Gastroesophageal sphincter (tissue), 4 donors: Measurements from ENCODE around the gene AK5. TPM values are rescaled to one million over a fixed set of nuclear protein-coding genes. Genes with fewer than 3 reads are reported as not detected.
A peak's percentile ranks its signal among the peaks of the same experiment; 100 is the strongest.

ENCODE experiments used
- ATAC-seq: fragments of 150-250 bp; one replicate; pipeline ENCODE4 v1.9.1; 2016; ENCODE audit warnings: mild to moderate bottlenecking, moderate library complexity
- H3K27ac ChIP-seq, 4 donors: fragments of 200-600 bp; sonication (generic) in 3 of 4; 1 replicate in 3 of 4; 2 replicates in 1 of 4; pipeline ENCODE4 v1.5.1; 2016 to 2019
- H3K27me3 ChIP-seq: fragments of 200-600 bp; sonication (generic); one replicate; pipeline ENCODE4 v1.5.1; 2019
- H3K36me3 ChIP-seq, 2 donors: fragments of 200-600 bp; sonication (generic); one replicate each; pipeline ENCODE4 v1.5.1; 2019; ENCODE audit warnings: control low read depth in 1 of 2
- H3K4me1 ChIP-seq, 3 donors: fragments of 200-600 bp; sonication (generic); 1 replicate in 2 of 3; 2 replicates in 1 of 3; pipeline ENCODE4 v1.5.1; 2016 to 2019; ENCODE audit warnings: control low read depth in 2 of 3
- H3K4me3 ChIP-seq, 2 donors: fragments of 200-600 bp; sonication (generic); one replicate each; pipeline ENCODE4 v1.5.1; 2019; ENCODE audit warnings: mild to moderate bottlenecking in 1 of 2, moderate library complexity in 1 of 2
- H3K9me3 ChIP-seq, 3 donors: fragments of 200-600 bp; sonication (generic); one replicate each; pipeline ENCODE4 v1.5.1; 2017 to 2019; ENCODE audit warnings: control low read depth in 2 of 3
- CTCF ChIP-seq, 4 experiments: fragments of 200-600 bp in 2 of 4; fragments of 450-650 bp in 2 of 4; sonication (generic) in 1 of 4; IDR thresholded peaks; one replicate each; pipeline ENCODE4 v1.5.1; 2017 to 2019; ENCODE audit warnings: antibody characterized with exemption in 4 of 4, mild to moderate bottlenecking in 2 of 4, moderate library complexity in 2 of 4
- EP300 ChIP-seq: sonication (generic); formaldehyde crosslinking; IDR thresholded peaks from one replicate; pipeline ENCODE4 v1.6.1; 2017; ENCODE audit warnings: antibody characterized with exemption, mild to moderate bottlenecking
- POLR2A ChIP-seq, 2 donors: fragments of 450-650 bp; IDR thresholded peaks; one replicate each; pipeline ENCODE4 v1.6.1; 2017; ENCODE audit warnings: antibody characterized with exemption in 2 of 2, mild to moderate bottlenecking in 2 of 2, moderate library complexity in 1 of 2
- POLR2AphosphoS5 ChIP-seq: sonication (generic); formaldehyde crosslinking; IDR thresholded peaks from one replicate; pipeline ENCODE4 v1.6.1; 2017; ENCODE audit warnings: antibody characterized with exemption
- WGBS, 2 donors: methylation state at CpG; one replicate each; pipeline ENCODE4 v1.1.5; 2018; ENCODE audit warnings: low coverage in 1 of 2; 5-methylcytosine and 5-hydroxymethylcytosine counted together
- total RNA-seq, 4 donors: library from RNA; depleted of rRNA; stranded (reverse); fragments of >200 nt; gene quantifications; one replicate each; pipeline ENCODE4 v1.1.0, GENCODE V29; 2016

The AK5 gene
- total RNA-seq, 4 donors from 2014 or later, result 0.67 to 5.3 (median 2.7) TPM

GRCh38 chr1:77539519-77540142, 257.8 kb downstream of the AK5 start:
- H3K27ac ChIP-seq, result peak overlapping the region in 3 of 4 donors; percentile 28 to 51 (median 40)
- peak; percentile 60 for ATAC-seq
- TF ChIP-seq CTCF (IDR thresholded peaks at IDR 0.05), result no peak
- no peak for TF ChIP-seq EP300
- no peak for TF ChIP-seq POLR2A (IDR thresholded peaks at IDR 0.05)
- TF ChIP-seq POLR2AphosphoS5, result no peak
- no peaks in the 10 kb centered on the region for H3K36me3 ChIP-seq
- H3K4me1 ChIP-seq, result no peaks in the 10 kb centered on the region
- no peaks in the 10 kb centered on the region for H3K9me3 ChIP-seq
- WGBS, 2 donors, result 39 to 63% methylated on average over 1 to 2 of the region's 4 CpGs
- no peaks in the 10 kb centered on the region for H3K27me3 ChIP-seq
- H3K4me3 ChIP-seq, result no peak overlapping the region

GRCh38 chr1:77540501-77541161, 258.8 kb downstream of the AK5 start:
- WGBS, 2 donors, result 87 to 95% methylated on average over 5 of the region's 6 CpGs
- Histone ChIP-seq H3K27ac (no peak overlapping the region), H3K9me3 (no peaks in the 10 kb centered on the region), H3K4me3 (no peak overlapping the region), H3K27me3 (no peaks in the 10 kb centered on the region), H3K36me3 (no peaks in the 10 kb centered on the region), H3K4me1 (no peaks in the 10 kb centered on the region)
- no peak for TF ChIP-seq CTCF (IDR thresholded peaks at IDR 0.05)
- TF ChIP-seq POLR2AphosphoS5, result no peak
- no peak for TF ChIP-seq POLR2A (IDR thresholded peaks at IDR 0.05)
- TF ChIP-seq EP300, result no peak
- ATAC-seq, result no peak

GRCh38 chr1:77541162-77541545, 259.3 kb downstream of the AK5 start:
- Histone ChIP-seq H3K27me3 (no peaks in the 10 kb centered on the region), H3K4me1 (no peaks in the 10 kb centered on the region), H3K4me3 (no peak overlapping the region), H3K27ac (no peak overlapping the region), H3K9me3 (no peaks in the 10 kb centered on the region), H3K36me3 (no peaks in the 10 kb centered on the region)
- ATAC-seq, result no peak
- TF ChIP-seq POLR2AphosphoS5 (no peak), EP300 (no peak), CTCF (IDR thresholded peaks at IDR 0.05) (no peak), POLR2A (IDR thresholded peaks at IDR 0.05) (no peak)
- WGBS, 2 donors, result 83 to 95% methylated on average over 2 of the region's 5 CpGs

- Histone ChIP-seq H3K9me3 (no peaks in the 10 kb centered on the region), H3K4me3 (no peak overlapping the region), H3K27me3 (no peaks in the 10 kb centered on the region), H3K4me1 (no peaks in the 10 kb centered on the region), H3K27ac (no peak overlapping the region), H3K36me3 (no peaks in the 10 kb centered on the region)
- no peak for TF ChIP-seq EP300
- no peak for TF ChIP-seq POLR2A (IDR thresholded peaks at IDR 0.05)
- no peak for TF ChIP-seq CTCF (IDR thresholded peaks at IDR 0.05)
- TF ChIP-seq POLR2AphosphoS5, result no peak
- no peak for ATAC-seq
- 48 to 67% methylated on average over 3 of the region's 3 CpGs for WGBS, 2 donors
Observed at GRCh38 chr1:77542813-77543420, 261.1 kb downstream of the AK5 start.
